HG02588 (cell line): Measurements from ENCODE around the gene MAP3K20.
"Not testable (repeated sequence)": the region's sequence is repeated elsewhere in the genome, so short reads cannot be mapped to it uniquely, and the experiment has no call there.

Source experiments
- ATAC-seq: cut with Tn5 transposase; IDR thresholded peaks from one replicate; pipeline ENCODE4 v1.9.1; 2021; ENCODE audit warnings: mild to moderate bottlenecking, moderate library complexity; ENCODE audit not compliant: unreplicated experiment

Gene MAP3K20

DNA sequence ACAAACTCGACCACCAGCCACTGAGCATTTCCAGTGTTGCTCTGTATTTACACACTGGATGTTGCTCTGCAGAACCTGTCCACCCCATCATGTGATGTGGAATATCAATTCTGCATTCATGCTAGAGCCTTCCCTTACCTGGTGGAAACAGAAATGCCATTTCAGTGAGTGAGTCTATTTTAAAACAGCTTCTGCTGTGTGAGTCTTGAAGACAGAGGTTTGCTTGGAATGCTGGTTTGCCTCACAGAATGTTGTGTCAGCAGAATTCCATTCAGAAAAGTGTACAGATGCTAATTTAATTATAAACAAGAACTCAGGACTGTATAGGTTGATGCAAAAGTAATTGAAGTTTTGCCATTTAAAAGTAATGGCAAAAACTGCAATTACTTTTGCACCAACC lies 118.3 kb downstream of the MAP3K20 start:
- no peak for ATAC-seq

DNA sequence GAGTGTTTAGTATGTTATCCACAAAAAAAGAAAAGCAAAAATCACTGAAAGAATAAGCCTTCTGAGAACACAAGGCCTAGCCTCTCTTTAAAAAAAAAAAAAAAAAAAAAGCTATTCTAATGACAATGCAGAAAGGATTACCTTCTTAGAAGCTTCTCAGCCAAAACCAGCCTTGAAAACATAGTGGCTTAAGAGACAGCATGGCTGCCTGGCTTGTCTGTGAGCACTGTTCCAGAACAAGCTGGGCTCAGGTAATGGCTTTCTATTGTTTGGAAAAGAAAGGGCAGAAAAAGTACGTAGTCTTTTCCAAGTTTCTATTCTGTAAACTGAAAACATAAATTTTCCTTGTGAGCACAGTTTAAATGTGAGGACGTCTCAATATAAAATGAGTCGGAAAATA lies 119.5 kb downstream of the MAP3K20 start:
- no peak for ATAC-seq

DNA sequence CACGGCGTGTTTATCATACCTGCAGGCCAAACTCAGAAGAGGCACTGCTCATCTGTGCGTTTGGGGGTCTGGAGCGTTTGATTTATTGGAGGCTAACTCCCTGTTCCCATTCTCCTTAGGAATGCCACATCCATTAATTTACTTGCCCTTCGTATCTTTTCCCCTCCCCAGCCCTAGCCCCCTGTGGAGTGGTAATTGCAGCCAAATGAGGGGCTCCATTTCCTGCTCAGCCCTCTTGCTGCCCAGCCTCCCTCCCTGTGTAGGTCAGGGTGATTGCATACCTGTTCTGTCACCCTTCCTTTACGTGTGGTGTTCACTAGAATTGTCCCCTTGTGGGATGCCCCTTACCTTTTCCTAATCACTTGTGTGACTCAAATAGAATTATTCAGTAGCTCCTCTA lies 120.4 kb downstream of the MAP3K20 start:
- ATAC-seq, result no peak

DNA sequence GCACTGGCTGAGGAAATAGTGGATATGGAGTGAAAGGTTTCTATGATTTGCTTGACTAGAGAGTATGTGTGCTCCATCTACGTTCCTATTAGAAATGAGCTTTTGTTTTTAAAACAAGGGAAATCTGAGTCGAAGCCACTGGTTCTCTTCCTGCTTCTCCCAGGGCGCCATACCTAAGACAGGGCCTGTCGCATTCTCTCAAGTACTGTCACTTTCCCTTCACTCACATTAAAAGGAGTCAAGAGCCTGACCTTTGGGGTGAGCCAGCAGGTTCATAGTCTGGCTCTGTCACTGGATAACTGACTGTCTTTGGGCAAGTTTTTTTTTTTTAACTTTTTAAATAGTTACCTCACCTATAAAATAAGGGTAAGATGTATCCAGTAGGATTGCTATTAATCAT lies 121.0 kb downstream of the MAP3K20 start:
- ATAC-seq, result no peak

DNA sequence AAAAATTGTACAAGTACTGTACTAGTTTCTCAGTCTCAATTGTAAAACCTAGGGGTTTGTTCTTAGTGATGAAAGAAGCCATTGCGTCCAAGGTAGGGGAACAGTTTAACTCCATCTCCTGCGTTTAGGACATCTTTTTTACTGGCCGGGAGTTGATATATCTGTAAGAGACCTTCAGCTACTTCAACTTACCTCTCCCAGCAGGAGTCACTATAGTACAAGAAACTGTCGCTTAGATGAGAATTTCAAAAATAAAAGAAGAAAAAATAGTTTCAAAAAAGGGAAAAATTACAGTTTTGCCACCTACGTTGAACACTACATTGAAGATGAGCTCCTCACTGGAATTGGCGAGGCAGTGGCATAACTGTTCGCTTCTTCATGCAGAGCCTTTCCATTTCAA lies 122.7 kb downstream of the MAP3K20 start:
- no peak for ATAC-seq

DNA sequence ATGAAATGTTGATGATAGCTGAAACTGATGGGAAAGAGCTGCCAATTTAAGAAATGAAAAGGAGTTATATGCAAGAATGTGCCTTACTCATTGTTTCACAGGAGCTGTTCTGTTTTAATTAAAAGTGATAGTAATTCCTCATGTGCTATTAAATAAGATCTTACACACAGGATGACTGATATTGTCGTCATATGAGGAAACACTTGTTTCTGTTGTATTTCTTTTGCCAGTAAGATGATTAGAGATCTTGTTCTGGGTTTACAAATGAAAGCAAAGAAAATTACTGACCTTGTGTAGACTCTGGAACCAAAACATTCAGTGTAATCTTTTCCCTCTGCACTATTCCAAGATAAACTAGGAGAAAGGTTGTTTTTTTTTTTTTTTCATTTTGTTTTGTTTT lies 123.6 kb downstream of the MAP3K20 start:
- no peak for ATAC-seq

DNA sequence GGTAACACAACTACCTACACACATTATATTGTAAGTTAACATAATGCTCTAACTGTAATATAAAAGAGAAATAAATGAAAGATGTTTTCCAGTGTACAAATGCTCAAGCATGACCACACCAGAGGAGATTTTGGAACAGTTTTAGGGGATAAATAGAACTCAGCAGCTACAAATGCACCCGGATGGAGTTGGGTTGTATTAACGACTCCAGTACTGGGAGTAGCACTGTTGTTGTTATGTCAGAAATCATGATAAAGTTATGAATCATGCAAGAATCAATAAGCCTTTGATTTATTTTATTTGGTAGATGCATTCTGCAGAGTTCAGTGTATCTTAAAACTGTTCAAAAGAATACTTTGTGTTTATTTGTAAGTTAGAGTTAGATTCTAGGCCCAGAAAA lies 126.9 kb downstream of the MAP3K20 start:
- ATAC-seq, result no peak

DNA sequence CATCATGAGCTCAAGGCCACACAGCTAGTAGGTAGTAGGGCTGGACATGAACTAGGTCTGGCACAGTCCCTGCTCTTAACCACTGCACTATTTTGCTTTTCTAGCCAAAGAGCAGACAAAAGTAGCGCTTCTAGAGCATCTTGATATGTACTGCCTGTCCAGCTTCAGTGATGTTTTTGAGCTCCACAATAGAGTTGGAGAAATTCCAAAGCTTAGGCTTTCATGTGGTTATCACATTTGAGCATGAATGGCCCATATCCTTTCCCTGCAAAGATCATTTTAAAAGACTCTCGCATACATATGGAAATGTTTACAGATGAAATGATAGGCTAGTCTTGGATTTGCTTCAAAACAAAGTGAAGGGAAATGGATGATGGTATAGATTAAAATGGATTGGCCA lies 128.7 kb downstream of the MAP3K20 start:
- ATAC-seq, result no peak

DNA sequence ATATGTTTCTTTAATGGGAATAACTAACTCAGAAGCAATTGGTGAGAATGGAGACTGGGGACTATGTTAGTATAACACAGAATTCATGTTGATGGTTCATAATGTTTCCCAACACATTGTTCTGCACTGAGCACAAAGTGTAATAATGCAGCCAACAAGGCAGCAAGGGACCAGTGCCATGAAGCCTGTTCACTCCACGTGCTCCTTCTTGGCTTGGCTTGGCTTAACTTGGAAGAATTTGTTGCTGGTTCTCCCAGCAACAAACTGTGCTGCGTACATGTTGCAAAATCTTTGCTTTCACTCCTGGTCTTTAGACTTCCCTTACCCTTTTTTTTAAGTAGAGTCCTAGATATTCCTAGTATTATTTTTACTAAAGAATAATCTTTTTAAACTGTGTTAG lies 129.7 kb downstream of the MAP3K20 start:
- no peak for ATAC-seq

DNA sequence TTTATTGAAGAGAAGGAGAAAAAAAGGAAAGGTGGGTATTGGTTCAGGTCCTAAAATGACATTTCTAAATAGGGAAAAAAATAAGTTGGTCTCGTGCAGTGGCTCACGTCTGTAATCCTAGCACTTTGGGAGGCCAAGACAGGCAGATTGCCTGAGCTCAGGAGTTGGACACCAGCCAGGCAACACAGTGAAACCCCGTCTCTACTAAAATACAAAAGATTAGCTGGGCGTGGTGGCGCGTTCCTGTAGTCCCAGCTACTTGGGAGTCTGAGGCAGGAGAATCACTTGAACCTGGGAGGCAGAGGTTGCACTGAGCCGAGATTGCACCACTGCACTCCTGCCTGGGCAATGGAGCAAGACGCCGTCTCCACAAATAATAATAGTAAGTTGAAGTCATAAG lies 131.5 kb downstream of the MAP3K20 start:
- not testable (repeated sequence) for ATAC-seq

DNA sequence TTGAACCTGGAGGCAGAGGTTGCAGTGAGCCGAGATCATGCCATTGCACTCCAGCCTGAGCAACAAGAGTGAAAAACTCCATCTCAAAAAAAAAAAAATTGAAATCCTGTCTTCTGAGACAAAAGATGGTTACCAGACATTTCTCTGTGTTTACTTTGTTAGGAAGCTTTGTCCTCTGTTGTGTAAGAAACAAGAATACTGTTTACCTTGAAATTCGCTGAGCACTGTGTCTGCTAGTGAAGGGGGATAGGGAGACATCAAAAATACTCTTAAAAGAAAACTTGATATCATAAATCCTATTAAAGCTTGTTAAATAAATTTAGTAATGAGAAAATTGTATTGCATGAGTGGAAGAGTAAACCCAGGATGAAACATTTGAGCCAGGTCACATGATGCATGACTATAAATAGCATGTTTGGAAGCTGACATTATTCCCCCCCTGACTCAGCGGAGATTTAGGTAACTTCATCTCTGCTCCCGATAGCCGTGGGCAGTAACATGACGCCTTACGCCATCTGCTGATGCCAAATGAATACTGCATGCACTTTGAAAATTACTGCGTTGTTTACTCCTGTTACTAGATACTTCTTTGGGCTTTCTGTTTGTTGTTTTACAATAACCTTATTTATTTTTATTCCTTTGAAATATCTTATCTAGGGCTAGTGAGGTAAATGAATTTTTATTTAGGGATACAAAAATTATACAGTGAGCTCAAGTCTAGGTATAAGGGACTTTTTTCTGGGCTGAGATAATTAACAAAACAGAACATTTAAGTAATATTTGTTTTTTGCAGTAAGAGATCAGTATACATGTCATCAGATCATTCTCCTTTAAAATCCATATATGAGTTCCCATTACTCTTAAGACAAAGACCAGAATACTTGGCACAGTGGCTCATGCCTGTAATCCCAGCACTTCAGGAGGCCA lies 134.9 kb downstream of the MAP3K20 start:
- no peak for ATAC-seq

DNA sequence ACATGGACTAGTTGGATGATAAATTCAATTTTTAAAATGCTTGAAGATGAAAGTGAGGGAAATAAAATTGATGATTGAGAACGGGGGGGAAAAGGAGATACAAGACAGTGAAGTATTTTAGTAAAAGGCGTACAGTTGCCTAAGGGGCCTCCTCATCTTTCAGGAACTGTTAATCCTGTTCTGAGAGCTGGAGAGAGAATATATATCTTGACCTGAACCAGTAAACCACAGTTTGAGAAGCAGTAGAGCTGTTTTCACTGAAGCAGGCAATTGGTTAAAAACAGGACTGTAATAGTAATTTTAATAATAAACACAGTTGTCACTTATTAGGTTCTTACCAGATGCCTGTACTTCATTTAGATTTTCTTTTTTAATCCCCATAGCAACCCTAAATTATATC lies 137.5 kb downstream of the MAP3K20 start:
- no peak for ATAC-seq

DNA sequence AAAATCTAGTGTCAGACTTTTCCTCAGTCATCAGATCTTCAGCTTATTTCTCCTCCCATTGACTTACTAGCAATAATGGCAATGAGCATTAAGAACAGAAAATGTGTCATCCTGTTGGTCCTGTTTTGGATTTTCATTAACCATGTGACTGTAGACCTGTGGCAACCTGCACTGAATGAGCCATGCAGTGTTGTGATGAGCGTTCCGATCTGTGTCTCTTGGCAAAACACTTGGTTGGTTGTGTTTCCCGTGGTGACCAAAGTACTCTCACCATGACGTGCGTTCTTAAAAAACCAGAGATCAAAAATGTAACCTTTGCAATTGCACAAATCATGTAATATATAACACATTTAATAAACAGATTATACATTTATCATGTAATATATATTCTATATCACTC lies 138.6 kb downstream of the MAP3K20 start:
- no peak for ATAC-seq

DNA sequence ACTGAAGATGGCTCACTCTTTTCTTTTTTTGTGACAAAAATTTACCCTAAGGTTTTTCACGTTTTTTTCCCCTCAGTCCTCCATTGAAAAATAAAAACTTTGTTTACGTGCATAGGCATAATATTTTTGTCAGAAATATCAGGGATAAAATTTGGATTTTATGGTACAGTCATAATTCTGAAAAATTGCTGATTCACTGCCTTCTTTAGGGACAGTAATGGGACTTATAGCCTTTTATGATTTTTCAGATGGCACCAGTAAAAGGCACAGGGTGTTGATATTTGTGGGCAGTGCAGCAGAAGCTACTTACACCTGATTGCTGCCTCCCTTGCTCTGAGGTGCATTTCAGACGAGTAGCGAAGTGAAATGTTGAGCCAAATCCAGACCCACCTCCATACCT lies 139.7 kb downstream of the MAP3K20 start:
- ATAC-seq, result no peak

DNA sequence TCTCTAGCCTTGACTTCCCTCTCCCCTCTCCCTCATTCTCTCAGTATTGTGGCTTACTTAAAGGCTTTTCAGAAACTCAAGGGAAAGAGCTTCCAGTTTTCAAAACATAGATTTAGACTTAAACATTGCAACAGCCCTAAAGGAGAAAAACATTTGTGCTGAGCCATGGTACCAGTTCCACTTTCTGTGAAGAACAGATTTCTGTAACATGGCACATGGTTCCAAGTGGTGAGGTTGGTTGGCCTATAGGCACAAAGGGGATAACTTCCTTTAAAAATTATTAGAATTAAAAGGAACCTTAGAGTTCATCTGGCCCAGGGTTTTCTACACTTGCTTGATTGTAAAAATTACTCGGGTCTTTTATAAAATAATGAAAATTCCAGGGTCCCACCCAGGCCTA lies 140.4 kb downstream of the MAP3K20 start:
- ATAC-seq, result no peak

DNA sequence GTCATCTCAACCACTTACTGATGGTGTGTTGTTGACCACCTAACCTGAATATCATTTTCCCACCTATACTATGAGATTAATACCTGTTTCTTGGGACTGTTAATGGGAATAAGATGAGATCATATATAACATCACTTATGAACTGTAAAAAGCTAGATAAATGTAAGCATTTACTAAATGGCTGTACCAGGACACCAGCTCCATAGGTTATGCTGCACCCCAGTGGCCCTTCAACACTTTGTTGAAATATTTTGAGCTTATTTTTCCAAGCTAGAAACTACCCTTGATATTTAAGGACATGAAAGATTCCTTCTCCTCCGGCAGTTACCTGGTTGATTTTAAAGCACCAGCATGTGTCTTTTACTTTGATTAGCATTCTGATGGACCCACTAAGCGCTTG lies 141.0 kb downstream of the MAP3K20 start:
- ATAC-seq, result no peak

DNA sequence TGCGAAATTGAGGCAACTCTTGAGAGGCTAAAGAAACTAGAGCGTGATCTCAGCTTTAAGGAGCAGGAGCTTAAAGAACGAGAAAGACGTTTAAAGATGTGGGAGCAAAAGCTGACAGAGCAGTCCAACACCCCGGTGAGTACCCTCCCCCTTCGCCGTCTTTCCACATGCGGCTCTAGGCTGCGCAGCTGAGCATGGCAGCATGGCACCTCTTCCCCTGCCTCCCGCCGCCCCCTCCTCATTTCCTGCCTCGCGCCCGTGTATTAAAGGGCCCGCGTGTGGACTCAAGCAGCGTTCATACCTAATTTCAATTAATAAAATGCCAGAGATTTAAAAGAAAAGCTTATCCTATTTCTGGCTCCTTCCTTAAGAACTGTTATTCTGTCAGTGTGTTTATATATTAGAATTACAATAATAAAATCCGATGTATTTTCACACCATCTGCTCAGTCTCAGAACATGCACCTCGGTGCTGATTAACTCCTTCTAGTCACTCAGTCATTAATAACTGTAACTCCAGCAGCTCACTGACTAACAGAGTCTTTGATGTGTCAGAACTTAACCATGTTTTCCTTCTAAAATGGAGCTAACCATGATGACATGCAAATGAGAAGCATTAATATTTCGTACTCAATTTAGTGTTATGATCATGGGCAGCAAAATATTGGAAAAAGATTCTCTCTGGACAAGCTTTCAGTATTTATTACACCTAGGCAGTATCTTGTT lies 141.6 kb downstream of the MAP3K20 start:
- ATAC-seq, result no peak

DNA sequence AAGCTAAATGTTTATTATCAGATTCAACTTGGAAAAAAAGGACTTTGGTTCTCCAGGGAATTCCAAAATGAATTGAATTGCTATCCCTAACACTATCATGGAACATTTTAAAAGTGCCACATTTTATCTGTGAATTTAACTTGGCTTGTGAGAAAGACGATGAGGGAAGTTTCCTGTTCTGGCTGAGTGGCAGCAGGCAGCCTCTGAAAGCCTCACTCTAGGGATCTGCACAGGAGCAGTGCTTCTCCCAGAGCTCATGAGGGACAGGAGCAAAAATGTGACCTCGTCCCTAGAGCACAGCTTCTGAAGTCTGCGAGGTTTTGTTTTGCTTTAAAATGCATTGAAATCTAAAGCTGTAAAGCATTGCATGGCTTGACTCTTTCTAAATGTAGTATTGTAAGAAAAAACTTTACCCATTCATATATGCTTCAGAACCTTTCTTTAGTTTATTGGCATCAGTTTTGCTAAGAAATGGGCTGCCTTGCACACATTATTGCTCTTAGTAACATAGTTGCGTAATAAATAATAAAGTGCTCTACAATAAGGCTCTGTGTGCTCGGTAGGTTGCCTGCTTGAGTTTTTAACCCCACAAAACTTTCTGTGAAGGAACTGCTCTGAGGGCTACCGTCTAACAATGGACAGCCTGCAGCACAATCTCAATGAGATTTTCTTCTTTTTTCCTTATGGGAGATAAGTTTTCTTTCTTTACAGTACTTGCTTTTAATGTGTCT lies 142.8 kb downstream of the MAP3K20 start:
- ATAC-seq, result no peak

DNA sequence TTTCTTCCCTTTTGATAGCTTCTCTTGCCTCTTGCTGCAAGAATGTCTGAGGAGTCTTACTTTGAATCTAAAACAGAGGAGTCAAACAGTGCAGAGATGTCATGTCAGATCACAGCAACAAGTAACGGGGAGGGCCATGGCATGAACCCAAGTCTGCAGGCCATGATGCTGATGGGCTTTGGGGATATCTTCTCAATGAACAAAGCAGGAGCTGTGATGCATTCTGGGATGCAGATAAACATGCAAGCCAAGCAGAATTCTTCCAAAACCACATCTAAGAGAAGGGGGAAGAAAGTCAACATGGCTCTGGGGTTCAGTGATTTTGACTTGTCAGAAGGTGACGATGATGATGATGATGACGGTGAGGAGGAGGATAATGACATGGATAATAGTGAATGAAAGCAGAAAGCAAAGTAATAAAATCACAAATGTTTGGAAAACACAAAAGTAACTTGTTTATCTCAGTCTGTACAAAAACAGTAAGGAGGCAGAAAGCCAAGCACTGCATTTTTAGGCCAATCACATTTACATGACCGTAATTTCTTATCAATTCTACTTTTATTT lies 145.6 kb downstream of the MAP3K20 start:
- ATAC-seq, result no peak

DNA sequence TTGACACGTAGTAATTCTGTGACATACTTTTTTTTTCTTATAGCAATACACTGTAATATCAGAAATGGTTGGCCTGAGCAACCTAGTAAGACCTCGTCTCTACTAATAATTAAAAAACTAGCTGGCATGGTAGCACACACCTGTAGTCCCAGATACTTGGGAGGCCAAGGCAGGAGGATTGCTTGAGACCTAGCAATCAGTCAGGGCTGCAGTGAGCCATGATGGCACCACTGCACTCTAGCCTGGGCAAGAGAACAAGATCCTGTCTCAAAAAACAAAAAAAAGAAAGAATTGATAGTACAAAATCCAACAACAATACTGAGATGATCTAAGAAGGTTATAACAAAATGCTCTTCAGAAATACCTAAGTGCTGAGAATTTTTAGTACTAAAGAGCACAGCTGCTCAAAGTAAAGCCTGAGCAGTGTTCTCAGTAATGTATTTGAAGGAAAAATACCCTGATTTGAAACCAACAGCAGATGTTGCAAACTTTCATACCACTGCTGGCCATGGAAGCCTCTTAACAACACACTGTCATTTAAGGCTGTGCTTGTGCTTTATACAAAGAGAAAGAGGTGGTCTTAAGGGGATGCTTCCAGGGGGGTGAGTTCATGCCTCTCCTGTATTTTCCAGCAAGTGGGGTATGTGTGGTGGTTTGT lies 146.4 kb downstream of the MAP3K20 start:
- no peak for ATAC-seq

DNA sequence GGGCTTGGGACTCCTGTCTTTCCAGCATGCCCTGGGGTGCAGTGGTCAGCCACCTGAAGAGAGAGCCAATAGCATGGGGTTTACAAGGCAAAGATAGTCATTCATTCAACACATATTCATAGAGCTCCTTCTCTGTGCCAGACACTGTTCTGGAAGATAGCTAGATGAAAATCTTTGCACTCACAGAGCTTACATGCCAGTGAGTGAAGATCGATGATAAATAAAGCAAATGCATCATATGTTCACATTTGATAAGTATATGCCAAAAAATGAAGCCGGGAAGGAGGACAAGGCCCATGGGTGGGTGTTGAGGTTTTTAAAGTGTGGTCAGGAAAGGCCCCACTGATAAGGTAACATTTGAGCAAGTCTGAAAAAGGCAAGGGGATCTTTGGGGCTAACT lies 148.2 kb downstream of the MAP3K20 start:
- no peak for ATAC-seq
